ENCODE data around the gene TRPM1.

Gene TRPM1

DNA sequence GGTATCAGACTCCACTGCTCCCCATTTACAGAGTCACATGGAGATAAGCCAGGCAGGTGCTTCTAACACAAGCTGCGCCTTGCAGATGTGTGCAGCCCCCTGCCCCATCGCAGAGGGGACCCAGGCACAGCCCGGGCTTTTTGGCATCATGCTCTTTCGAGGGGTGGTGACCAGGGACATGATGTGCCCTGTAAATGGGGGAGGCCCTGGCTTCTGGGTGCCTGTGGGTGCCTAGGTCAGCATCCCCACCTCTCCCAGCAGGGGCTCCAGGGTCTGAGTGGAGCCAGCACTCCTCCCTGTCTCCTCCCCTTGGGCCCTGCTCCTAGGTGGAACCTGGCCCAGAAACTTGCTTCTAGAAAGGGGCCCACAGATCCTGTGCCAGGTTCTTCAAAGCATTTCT, 15.2 kb downstream of the TRPM1 start:
- in situ Hi-C loops (cut with HindIII; ENCODE audit: low pct_ligation_motif_present, low sequenced_read_pairs), result no loop called here
- Histone ChIP-seq H3K4me3 (ENCODE audit: low read depth, low read length) (no peak overlapping the region), H3K27ac (no peak overlapping the region), H3K27me3 (replicated peaks) (no peaks in the 10 kb centered on the region), H3K36me3 (replicated peaks) (no peaks in the 10 kb centered on the region)
- TF ChIP-seq CTCF (IDR thresholded peaks at IDR 0.05; ENCODE audit: low read depth, low read length, missing control alignments), result no peak
- DNase-seq, result no peak

DNA sequence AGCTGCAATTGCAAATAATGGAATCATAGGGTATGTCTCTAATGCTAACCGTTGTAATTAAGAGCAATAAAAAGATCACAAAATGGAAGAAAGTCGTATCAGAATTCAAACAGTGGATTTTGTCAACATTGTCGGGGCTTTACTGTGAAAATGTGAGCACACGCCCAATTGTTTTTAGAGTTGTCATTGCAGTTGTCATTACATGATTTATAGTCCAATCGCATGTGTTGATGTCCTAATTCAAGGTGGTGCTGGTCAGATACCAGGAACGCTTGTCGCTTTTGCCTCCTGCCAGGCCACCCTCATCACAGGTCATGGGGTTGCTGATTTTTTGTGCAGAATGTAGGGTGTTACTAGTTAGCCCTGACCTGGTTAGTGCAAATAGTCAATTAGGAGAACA, 16.2 kb downstream of the TRPM1 start:
- no peak for TF ChIP-seq CTCF (IDR thresholded peaks at IDR 0.05; ENCODE audit: low read depth, low read length, missing control alignments)

DNA sequence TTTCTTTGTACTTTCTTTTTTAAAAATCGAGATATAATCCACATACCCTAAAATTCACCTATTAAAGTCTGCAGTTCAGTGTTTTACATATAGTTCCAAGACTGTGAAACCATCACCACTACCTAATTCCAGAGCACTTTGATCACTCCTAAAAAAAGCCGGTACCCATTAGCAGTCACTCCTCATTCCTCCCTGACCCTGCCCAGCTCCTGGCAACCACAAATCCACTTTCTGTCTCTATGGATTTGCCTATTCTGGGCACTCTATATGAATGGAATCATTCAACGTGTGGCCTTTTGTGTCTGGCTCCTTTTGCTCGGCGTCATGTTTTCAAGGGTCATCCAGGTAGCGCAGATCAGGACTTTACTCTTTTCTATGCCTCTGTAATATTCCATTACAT, 17.3 kb downstream of the TRPM1 start:
- TF ChIP-seq CTCF (IDR thresholded peaks at IDR 0.05; ENCODE audit: low read depth, low read length, missing control alignments), result no peak
- no peak for DNase-seq
- no peaks in the 10 kb centered on the region for H3K36me3 ChIP-seq (replicated peaks)
- H3K27me3 ChIP-seq (replicated peaks), result no peaks in the 10 kb centered on the region
- in situ Hi-C loops (cut with HindIII; ENCODE audit: low pct_ligation_motif_present, low sequenced_read_pairs), result no loop called here
- no peak overlapping the region for H3K4me3 ChIP-seq (ENCODE audit: low read depth, low read length)
- H3K27ac ChIP-seq, result no peak overlapping the region

More for the DNA sequence above, 16.2 kb downstream of the TRPM1 start:
- H3K27ac ChIP-seq, result no peak overlapping the region
- no peak for DNase-seq
- no peak overlapping the region for H3K4me3 ChIP-seq (ENCODE audit: low read depth, low read length)
- H3K27me3 ChIP-seq (replicated peaks), result no peaks in the 10 kb centered on the region
- H3K36me3 ChIP-seq (replicated peaks), result no peaks in the 10 kb centered on the region
- in situ Hi-C loops (cut with HindIII; ENCODE audit: low pct_ligation_motif_present, low sequenced_read_pairs), result no loop called here

GRCh38 chr15:31083370-31083780, 18.1 kb downstream of the TRPM1 start:
- Histone ChIP-seq H3K27me3 (replicated peaks) (no peaks in the 10 kb centered on the region), H3K36me3 (replicated peaks) (no peaks in the 10 kb centered on the region), H3K4me3 (ENCODE audit: low read depth, low read length) (no peak overlapping the region), H3K27ac (no peak overlapping the region)
- in situ Hi-C loops (cut with HindIII; ENCODE audit: low pct_ligation_motif_present, low sequenced_read_pairs), result no loop called here
- TF ChIP-seq CTCF (IDR thresholded peaks at IDR 0.05; ENCODE audit: low read depth, low read length, missing control alignments), result no peak
- DNase-seq, result no peak

DNA sequence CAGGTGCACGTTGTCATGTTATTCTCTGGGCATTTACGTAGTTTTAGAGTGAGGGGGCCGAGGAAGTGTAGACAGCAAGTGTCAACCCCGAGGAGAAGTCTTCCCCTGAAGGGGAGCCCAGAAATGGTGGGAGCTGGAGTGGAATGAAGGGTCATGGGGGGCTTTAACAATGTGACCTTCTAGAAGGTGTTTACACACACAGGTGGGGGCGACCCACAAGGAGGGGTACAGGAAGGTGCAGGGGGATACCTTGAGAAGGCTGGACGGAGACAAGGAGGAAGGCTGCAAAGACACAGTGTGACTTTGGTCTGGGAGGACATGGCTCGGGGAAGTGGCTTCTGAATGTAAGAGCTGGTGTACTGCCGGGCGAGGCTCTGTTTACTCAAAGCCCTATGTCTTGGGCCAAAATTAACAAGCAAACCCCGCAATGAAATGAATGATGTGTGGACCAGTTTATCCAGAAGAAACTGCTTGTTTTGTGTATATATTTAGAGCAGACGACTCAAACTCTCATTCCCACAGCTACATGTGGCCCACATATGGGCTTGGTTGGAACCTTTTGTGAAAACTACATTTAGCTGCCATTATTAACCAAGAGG, 18.7 kb downstream of the TRPM1 start:
- H3K36me3 ChIP-seq (replicated peaks), result no peaks in the 10 kb centered on the region
- in situ Hi-C loops (cut with HindIII; ENCODE audit: low pct_ligation_motif_present, low sequenced_read_pairs), result no loop called here
- H3K4me3 ChIP-seq (ENCODE audit: low read depth, low read length), result no peak overlapping the region
- no peak for TF ChIP-seq CTCF (IDR thresholded peaks at IDR 0.05; ENCODE audit: low read depth, low read length, missing control alignments)
- no peaks in the 10 kb centered on the region for H3K27me3 ChIP-seq (replicated peaks)
- DNase-seq, result no peak
- H3K27ac ChIP-seq, result no peak overlapping the region

DNA sequence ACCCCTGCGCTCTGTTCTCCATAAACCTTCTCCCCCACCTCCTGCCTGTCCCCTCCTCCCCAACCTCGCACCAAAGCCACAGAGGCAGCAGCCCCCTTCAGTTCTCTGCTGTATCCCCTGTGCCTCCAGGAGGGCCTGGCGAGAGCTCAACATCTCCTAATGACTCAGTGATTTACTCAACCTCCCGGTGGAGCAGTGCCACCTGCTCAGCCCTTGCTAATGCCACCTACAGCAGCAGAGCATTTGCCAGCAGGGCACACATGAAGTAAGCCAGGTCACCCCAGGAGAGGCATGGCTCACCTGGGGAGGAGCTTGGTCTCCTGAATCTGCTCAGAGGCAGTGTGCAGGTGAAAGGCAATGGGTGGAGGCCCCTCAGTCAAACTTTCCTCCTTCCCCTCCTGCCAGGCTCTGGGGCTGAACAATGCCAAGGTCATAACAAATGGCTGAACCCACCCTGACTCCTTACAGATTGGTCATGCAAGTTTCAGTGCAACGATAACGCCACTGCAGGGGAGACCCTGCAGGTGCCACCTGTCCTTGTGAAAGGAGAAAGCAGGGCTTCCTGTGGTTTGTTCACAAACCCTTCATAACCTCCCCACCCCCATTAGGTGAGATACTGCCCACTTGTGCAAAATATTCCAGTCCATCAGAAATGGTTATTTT, 19.8 kb downstream of the TRPM1 start:
- in situ Hi-C loops (cut with HindIII; ENCODE audit: low pct_ligation_motif_present, low sequenced_read_pairs), result no loop called here
- Histone ChIP-seq H3K27ac (no peak overlapping the region), H3K36me3 (replicated peaks) (no peaks in the 10 kb centered on the region), H3K4me3 (ENCODE audit: low read depth, low read length) (no peak overlapping the region), H3K27me3 (replicated peaks) (no peaks in the 10 kb centered on the region)
- DNase-seq, result no peak
- no peak for TF ChIP-seq CTCF (IDR thresholded peaks at IDR 0.05; ENCODE audit: low read depth, low read length, missing control alignments)

All from brain microvascular endothelial cell (primary cell).